ENCODE measurements around the gene ALG10. TPM values are rescaled to one million over a fixed set of nuclear protein-coding genes. Genes with fewer than 3 reads are reported as not detected.
"Not testable (repeated sequence)": the region's sequence is repeated elsewhere in the genome, so short reads cannot be mapped to it uniquely, and the experiment has no call there.

ALG10 gene
- total RNA-seq, 1 experiment from 2014 or later = 13.0 TPM

DNA sequence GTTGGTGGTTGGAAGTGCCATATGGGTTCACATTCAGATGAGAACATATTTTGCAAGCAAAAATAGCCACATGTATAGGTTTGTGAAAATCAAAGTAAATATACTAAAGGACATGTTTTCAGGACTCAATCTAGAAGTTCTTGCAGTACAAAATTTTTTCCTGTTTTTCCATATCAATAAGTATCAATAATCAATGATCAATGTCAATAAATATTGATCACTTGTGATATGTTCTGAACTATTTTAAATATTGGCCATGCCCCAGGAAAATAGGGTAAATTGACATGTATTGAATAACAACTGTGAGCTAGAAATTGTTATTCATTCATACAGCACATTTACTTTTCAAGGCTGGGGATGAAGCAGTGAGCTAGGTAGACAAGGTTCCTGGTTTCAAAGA is 24.3 kb downstream of the ALG10 start:
- no peak overlapping the region for H3K27ac Mint-ChIP-seq
- peaks cover 24% of the 10 kb centered on the region for H3K9me3 ChIP-seq (ENCODE audit: control insufficient read depth, low read depth, low read length)
- peaks cover 23 to 38% (median 26%) of the 10 kb centered on the region in 3 experiments for H3K36me3 Mint-ChIP-seq (ENCODE audit: insufficient read depth in 1 of 3, low read depth in 3 of 3)
- H3K23ac ChIP-seq (ENCODE audit: insufficient read length, low read depth, low read length) = no peak overlapping the region
- no peaks in the 10 kb centered on the region for H3K79me1 ChIP-seq (ENCODE audit: insufficient read depth, low read depth, low read length, poor library complexity, severe bottlenecking)
- no peak overlapping the region for H3K18ac ChIP-seq (ENCODE audit: insufficient read length, low read depth, low read length)
- H4K5ac ChIP-seq (ENCODE audit: insufficient read length, low read depth, low read length) = no peak overlapping the region
- H3K4me2 ChIP-seq (ENCODE audit: insufficient read depth, insufficient read length, low read length) = no peak overlapping the region
- H2BK15ac ChIP-seq (ENCODE audit: low read depth, low read length) = no peak overlapping the region
- no peak overlapping the region for H2BK12ac ChIP-seq (ENCODE audit: insufficient read length, low read depth, low read length)
- no peak overlapping the region for H2BK120ac ChIP-seq (ENCODE audit: low read depth, low read length, poor library complexity, severe bottlenecking)
- no peaks in the 10 kb centered on the region for H3K79me2 ChIP-seq (ENCODE audit: insufficient read depth, low read length)
- no peak overlapping the region for H2BK20ac ChIP-seq (ENCODE audit: low read depth, low read length, poor library complexity, severe bottlenecking)
- H3K9ac ChIP-seq (ENCODE audit: extremely low read depth, insufficient read length, low read length) = no peak overlapping the region
- H3K9me3 Mint-ChIP-seq = peaks cover 72 to 84% of the 10 kb centered on the region in 2 experiments
- H3K27me3 Mint-ChIP-seq (ENCODE audit: low read depth) = no peaks in the 10 kb centered on the region; the same call in 1 of the 2 replicates
- H3K56ac ChIP-seq (ENCODE audit: insufficient read length, low read depth, low read length) = no peak overlapping the region
- H3K4me1 ChIP-seq (ENCODE audit: insufficient read depth, low read length) = no peaks in the 10 kb centered on the region
- H2AK5ac ChIP-seq (ENCODE audit: insufficient read length, low read length) = no peak overlapping the region
- no peak overlapping the region for H3K14ac ChIP-seq (ENCODE audit: insufficient read depth, low read length)
- no peaks in the 10 kb centered on the region for H3K4me1 Mint-ChIP-seq
- H3K4me3 Mint-ChIP-seq = no peak overlapping the region
- DNase-seq = no peak
- no peak overlapping the region for H3T11ph ChIP-seq (ENCODE audit: low read length)
- H2BK5ac ChIP-seq (ENCODE audit: insufficient read length, low read length) = no peak overlapping the region
- no peaks in the 10 kb centered on the region for H4K20me1 ChIP-seq (ENCODE audit: control insufficient read depth, insufficient read depth, insufficient read length)
- no peaks in the 10 kb centered on the region for H3K27me3 ChIP-seq (ENCODE audit: insufficient read depth, low read length)
- H3K23me2 ChIP-seq (ENCODE audit: insufficient read length, low read depth, low read length, poor library complexity, severe bottlenecking) = no peaks in the 10 kb centered on the region
- no peak overlapping the region for H4K91ac ChIP-seq (ENCODE audit: insufficient read length, low read depth, low read length)
- H2AFZ ChIP-seq (ENCODE audit: low read length) = no peak overlapping the region
- H3K27ac ChIP-seq (ENCODE audit: insufficient read length, low read depth, low read length) = no peak overlapping the region
- H4K8ac ChIP-seq (replicated peaks; ENCODE audit: insufficient read length, low read depth, low read length) = no peak overlapping the region
- TF ChIP-seq CTCF (conservative IDR thresholded peaks at IDR 0.05) = no peak
- no peak overlapping the region for H3K4ac ChIP-seq (ENCODE audit: low read depth, low read length)

GRCh38 chr12:34047855-34048254 is 25.6 kb downstream of the ALG10 start:
- not testable (repeated sequence) for H4K8ac ChIP-seq (replicated peaks; ENCODE audit: insufficient read length, low read depth, low read length); H2BK12ac ChIP-seq (ENCODE audit: insufficient read length, low read depth, low read length); H3K18ac ChIP-seq (ENCODE audit: insufficient read length, low read depth, low read length); H3K4me3 Mint-ChIP-seq; H3K4me1 ChIP-seq (ENCODE audit: insufficient read depth, low read length); H4K5ac ChIP-seq (ENCODE audit: insufficient read length, low read depth, low read length); H2AFZ ChIP-seq (ENCODE audit: low read length); DNase-seq; H3K9ac ChIP-seq (ENCODE audit: extremely low read depth, insufficient read length, low read length); H3K27ac Mint-ChIP-seq; H4K91ac ChIP-seq (ENCODE audit: insufficient read length, low read depth, low read length); H3K4ac ChIP-seq (ENCODE audit: low read depth, low read length); H2BK5ac ChIP-seq (ENCODE audit: insufficient read length, low read length); H2AK5ac ChIP-seq (ENCODE audit: insufficient read length, low read length); H2BK15ac ChIP-seq (ENCODE audit: low read depth, low read length); H3K14ac ChIP-seq (ENCODE audit: insufficient read depth, low read length); H2BK120ac ChIP-seq (ENCODE audit: low read depth, low read length, poor library complexity, severe bottlenecking); H3K23ac ChIP-seq (ENCODE audit: insufficient read length, low read depth, low read length); H4K20me1 ChIP-seq (ENCODE audit: control insufficient read depth, insufficient read depth, insufficient read length); H3K56ac ChIP-seq (ENCODE audit: insufficient read length, low read depth, low read length); H3K27me3 Mint-ChIP-seq (ENCODE audit: low read depth); H3K27ac ChIP-seq (ENCODE audit: insufficient read length, low read depth, low read length); H2BK20ac ChIP-seq (ENCODE audit: low read depth, low read length, poor library complexity, severe bottlenecking); H3K27me3 ChIP-seq (ENCODE audit: insufficient read depth, low read length); H3K4me1 Mint-ChIP-seq; H3K79me1 ChIP-seq (ENCODE audit: insufficient read depth, low read depth, low read length, poor library complexity, severe bottlenecking); H3K79me2 ChIP-seq (ENCODE audit: insufficient read depth, low read length); H3K4me2 ChIP-seq (ENCODE audit: insufficient read depth, insufficient read length, low read length); H3K23me2 ChIP-seq (ENCODE audit: insufficient read length, low read depth, low read length, poor library complexity, severe bottlenecking); H3T11ph ChIP-seq (ENCODE audit: low read length)
- no CpG with 5 or more reads among the region's 2 CpGs for WGBS (ENCODE audit: extremely low coverage, insufficient read length, low lambda C conversion rate)
- Mint-ChIP-seq H3K9me3 (peaks cover 84 to 90% of the 10 kb centered on the region in 2 experiments), H3K36me3 (ENCODE audit: insufficient read depth in 1 of 3, low read depth in 3 of 3) (peaks cover 26 to 45% (median 26%) of the 10 kb centered on the region in 3 experiments)
- H3K9me3 ChIP-seq (ENCODE audit: control insufficient read depth, low read depth, low read length) = peaks cover 34% of the 10 kb centered on the region

Data from H9 (cell line).